ENCODE results near the gene PLEKHH2. TPM values are rescaled to one million over a fixed set of nuclear protein-coding genes. Genes with fewer than 3 reads are reported as not detected.

PLEKHH2 gene
- total RNA-seq (2022; extraction: Qiagen RNA extraction; ENCODE audit: low read depth), result 0.73 to 1.1 TPM (median 1.1 TPM) in 5 replicates

DNA sequence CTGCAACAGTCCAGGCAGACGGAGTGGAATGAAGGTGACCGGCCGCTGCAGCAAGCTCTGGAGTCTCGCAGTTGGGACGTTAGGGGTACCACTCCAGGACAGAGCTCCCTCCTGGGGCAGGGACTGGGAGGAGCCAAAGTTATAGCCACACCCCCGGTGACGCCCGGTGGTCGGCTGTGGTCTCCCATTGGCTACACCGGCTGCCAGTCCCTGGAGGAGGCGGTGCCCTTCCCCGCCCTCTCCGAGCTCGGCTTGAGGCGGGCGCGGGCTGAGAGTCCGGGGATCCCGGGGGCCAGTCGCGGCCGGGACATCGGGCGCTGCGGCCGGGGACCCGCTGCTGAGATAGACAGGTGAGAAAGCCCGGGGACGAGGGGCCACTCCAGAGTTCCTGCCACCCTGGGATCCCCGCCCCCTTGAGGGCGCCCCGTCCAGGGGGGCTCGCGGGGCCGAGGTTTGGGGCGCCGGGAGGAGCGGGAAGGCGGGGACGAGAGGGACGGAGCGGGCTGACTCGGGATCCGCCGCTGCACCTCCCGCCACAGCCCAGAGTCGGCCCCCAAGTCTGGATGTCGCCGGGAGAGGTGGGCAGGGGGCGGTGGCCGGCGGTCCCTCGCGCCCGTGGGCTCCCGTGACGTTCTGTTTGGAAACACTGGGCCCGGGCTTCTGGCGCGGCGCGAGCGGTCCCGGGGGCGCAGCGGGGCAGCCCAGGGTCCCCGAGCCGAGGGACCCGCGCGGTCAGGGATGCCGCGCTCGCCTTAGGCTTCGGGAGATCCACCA lies at the start of gene PLEKHH2:
TSS of gene PLEKHH2 (plus strand) at position 231 of the 774 bp plus-strand sequence. CDS start 7,414 bp downstream, outside the sequence.

DNA sequence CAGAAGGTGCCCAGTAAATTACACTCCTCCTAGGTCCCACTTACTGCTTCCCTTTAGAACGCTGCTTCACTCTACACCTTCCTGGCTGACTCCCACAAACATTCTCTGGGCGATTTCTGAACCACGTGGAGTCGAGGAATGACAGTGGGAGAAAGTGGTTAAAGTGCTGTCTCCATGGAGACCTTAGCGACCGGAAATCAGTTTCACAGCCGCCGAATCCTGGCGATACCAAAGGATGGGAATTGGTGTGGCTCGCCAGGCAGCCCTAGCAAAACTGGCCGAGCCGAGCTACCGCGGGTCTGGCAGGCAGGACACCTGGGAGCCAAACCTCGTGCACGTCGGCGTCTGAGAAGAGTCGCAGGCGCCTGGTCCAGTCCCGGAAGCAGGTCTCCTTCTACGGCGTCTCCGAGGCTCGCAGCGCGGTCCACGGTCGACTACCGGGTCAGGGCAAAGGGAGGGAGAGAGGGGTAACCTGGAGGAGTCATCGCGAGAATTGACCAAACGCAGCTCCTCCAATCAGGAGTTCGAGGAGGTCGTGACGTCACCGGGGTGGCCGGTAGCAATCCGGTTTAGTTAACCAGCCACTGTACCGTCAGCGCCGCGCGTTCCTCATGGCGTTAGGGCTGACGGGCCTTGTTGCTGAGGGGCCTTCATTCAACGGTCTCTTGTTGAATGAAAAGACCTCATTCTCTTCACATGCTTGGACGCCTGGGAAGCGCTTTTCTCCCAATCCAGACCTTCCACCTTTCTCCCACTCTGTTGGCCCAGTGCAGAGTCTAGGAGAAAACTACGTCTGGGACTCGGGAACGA lies 41.3 kb upstream of the PLEKHH2 start, which contains the start of gene THADA:
TSS of gene THADA (minus strand) at position 436 of the 810 bp plus-strand sequence. CDS start 3,646 bp downstream, outside the sequence.

GRCh38 chr2:43676322-43677050 lies 39.4 kb downstream of the PLEKHH2 start, which contains the start of gene C1GALT1C1L:
C1GALT1C1L (minus strand) TSS chr2:43676429; CDS start chr2:43676322, 107 bp downstream.

DNA sequence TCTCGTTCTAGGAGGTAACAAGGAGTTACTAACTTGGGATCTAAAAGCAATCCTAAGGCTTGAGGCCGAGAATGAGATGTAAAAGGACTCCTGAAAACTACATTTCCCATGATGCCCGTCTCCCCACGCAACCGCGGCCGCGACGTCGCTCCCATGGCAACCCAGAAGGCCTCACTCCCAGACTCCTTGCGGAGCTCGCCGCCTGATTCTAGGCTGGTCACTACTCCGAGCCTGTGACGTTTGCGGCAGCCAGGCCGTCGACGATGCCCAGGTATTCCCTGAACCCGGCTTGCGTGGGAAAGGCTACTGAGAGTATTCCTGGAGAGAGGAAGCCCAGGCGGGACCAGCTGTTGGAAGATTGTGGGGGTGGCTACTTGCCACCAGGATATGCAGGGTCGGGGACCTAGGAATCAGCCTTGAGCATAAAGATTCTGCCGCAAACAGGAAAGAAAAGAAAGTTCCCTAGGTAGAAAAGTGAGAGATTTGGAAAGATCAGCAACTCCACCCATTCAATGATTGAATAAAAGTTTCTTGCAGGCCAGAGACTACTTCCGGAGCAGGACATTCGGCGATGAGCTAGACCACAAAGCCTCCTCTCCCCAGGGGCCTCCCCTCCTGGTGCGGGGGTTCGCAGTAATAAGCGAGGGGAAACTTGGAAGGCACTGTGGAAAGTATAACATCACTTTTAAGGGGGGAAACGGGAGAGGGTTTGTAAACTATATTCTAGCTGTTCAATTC lies 137.0 kb downstream of the PLEKHH2 start, which contains the start of gene DYNC2LI1:
TSS of gene DYNC2LI1 (plus strand) at position 164 of the 738 bp plus-strand sequence. CDS start at position 264, 100 bp downstream.

Other genes with a start within 250 kb of the PLEKHH2 start
- 16.4 to 26.7 TPM (median 23.3 TPM) in 5 replicates for gene THADA, start 41.2 kb upstream of the PLEKHH2 start, total RNA-seq (2022; extraction: Qiagen RNA extraction; ENCODE audit: low read depth)
- gene C1GALT1C1L, start 39.2 kb downstream of the PLEKHH2 start, total RNA-seq (2022; extraction: Qiagen RNA extraction; ENCODE audit: low read depth), result 1.7 to 2.5 TPM (median 2.0 TPM) in 5 replicates
- 11.9 to 19.3 TPM (median 14.9 TPM) in 5 replicates for gene DYNC2LI1, start 136.8 kb downstream of the PLEKHH2 start, total RNA-seq (2022; extraction: Qiagen RNA extraction; ENCODE audit: low read depth)
- not detected in 5 replicates for gene ABCG5, start 201.6 kb downstream of the PLEKHH2 start, total RNA-seq (2022; extraction: Qiagen RNA extraction; ENCODE audit: low read depth)
- gene ABCG8, start 201.7 kb downstream of the PLEKHH2 start, total RNA-seq (2022; extraction: Qiagen RNA extraction; ENCODE audit: low read depth), result not detected in 5 replicates

Measured in A549 treated with RU486 at 1 μM for 4 hours (cell line).